Smooth muscle cell (in vitro differentiated cells): Measurements from ENCODE around the gene RAX. TPM values are rescaled to one million over a fixed set of nuclear protein-coding genes. Genes with fewer than 3 reads are reported as not detected.

Experiments
- DNase-seq: peaks from one replicate; lab custom pipeline; 2025; ENCODE audit not compliant: unreplicated experiment; lab: John Stamatoyannopoulos, UW
- H2AFZ ChIP-seq: fragments of 200-600 bp; sonication (generic); 2 replicates; pipeline ENCODE4 v1.6.0; 2016; ENCODE audit warnings: antibody characterized with exemption, low read depth, mild to moderate bottlenecking
- H3F3A ChIP-seq: fragments of 200-600 bp; sonication (generic); 2 replicates; pipeline ENCODE4 v1.6.0; 2017; ENCODE audit warnings: antibody characterized with exemption, low read depth
- H3K27ac ChIP-seq: fragments of 200-600 bp; sonication (generic); 2 replicates; pipeline ENCODE4 v1.5.1; 2016; ENCODE audit warnings: low read depth, mild to moderate bottlenecking
- H3K27me3 ChIP-seq: fragments of 200-600 bp; sonication (generic); 2 replicates; pipeline ENCODE4 v1.6.1; 2016; ENCODE audit warnings: low read depth, mild to moderate bottlenecking
- H3K36me3 ChIP-seq: fragments of 200-600 bp; sonication (generic); 2 replicates; pipeline ENCODE4 v1.5.1; 2016; ENCODE audit warnings: low read depth
- H3K4me1 ChIP-seq: fragments of 200-600 bp; sonication (generic); 2 replicates; pipeline ENCODE4 v1.5.1; 2016; ENCODE audit warnings: low read depth
- H3K4me2 ChIP-seq: fragments of 200-600 bp; sonication (generic); 2 replicates; pipeline ENCODE4 v1.6.0; 2016; ENCODE audit warnings: mild to moderate bottlenecking
- H3K4me3 ChIP-seq: fragments of 200-600 bp; sonication (generic); 2 replicates; pipeline ENCODE4 v1.5.1; 2016; ENCODE audit warnings: mild to moderate bottlenecking
- H3K79me2 ChIP-seq: fragments of 200-600 bp; sonication (generic); 2 replicates; pipeline ENCODE4 v1.6.0; 2016; ENCODE audit warnings: low read depth, mild to moderate bottlenecking
- H3K9ac ChIP-seq: fragments of 200-600 bp; sonication (generic); 2 replicates; pipeline ENCODE4 v1.6.0; 2016; ENCODE audit warnings: low read depth
- H3K9me3 ChIP-seq: fragments of 200-600 bp; sonication (generic); replicated peaks from 2 replicates; pipeline ENCODE4 v1.5.1; 2016; ENCODE audit warnings: low read depth
- H4K20me1 ChIP-seq: fragments of 200-600 bp; sonication (generic); 2 replicates; pipeline ENCODE4 v1.6.0; 2016; ENCODE audit warnings: low read depth
- CTCF ChIP-seq: fragments of 200-600 bp; sonication (generic); IDR thresholded peaks from 2 replicates; pipeline ENCODE4 v1.5.1; 2017; ENCODE audit warnings: borderline replicate concordance, mild to moderate bottlenecking, antibody characterized with exemption; ENCODE audit not compliant: insufficient read depth, poor library complexity, severe bottlenecking
- WGBS: methylation state at CpG from one replicate; pipeline ENCODE4 v1.1.7; 2016; ENCODE audit warnings: low lambda C conversion rate; 5-methylcytosine and 5-hydroxymethylcytosine counted together
- polyA plus RNA-seq: library from polyadenylated mRNA; unstranded; fragments of >200 nt; fragmentation: Nextera tagmentation; extraction: Ambion mirVana; gene quantifications from 2 replicates; pipeline ENCODE4 v1.2.1, GENCODE V29; 2016
- total RNA-seq: library from RNA; depleted of rRNA; stranded (reverse); fragments of >200 nt; gene quantifications from 2 replicates; pipeline ENCODE4 v1.2.3, GENCODE V29; 2014

Gene RAX
- total and polyA plus RNA-seq, 2 experiments from 2014 or later: not detected

DNA sequence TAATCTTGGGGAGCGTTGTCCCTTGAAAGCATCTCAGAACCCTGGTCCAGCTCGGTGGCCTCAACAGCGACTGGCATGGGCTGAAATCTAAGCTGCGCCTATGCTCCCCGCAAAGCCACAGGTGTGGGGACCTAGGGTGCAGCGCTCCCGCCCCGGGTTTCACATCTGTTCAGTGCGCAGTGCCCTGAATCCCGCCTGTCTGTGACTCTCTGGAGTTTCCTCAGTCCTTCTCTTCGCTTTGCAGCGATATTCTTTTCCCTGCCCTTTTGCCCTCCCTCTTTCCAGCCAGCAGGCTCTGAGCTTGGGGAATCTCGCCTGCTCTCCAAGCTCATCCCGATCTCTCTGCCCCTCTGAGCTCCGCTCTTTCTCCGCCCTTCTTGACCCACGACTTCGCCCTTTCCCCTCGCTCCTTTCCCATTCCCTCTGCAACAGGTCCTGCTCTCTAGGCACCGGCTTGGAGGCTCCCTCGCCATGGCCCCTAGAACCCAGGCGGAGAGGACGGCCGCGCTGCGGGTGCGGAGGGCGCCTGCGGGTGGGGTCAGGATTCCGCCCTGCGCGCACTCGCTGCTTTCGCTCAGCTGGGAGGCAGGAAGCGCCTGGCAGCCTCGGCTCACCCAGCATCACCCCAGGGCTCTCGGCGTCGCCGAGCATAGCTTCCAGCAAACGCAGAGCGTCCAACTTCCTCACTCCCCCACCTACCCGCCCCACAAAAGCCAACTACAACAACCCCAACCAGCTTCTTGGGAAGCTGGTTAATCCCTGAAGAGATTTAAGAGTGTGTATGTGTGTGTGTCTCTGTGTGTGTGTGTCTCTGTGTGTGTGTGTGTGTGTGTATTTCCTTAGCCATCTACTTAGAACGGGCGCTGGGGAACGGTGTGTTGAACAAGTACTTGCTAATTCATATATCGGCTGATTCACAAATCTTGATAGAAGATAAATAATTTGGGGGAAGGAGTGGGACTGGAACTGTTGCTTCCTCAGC is 52.2 kb downstream of the RAX start:
- DNase-seq: no peak
- Histone ChIP-seq H2AFZ (peak overlapping the region; percentile 69), H3K9ac (no peak overlapping the region), H3K4me3 (peak overlapping the region; percentile 40), H3K27ac (no peak overlapping the region), H3K36me3 (no peaks in the 10 kb centered on the region), H3K27me3 (peaks cover 96% of the 10 kb centered on the region), H3F3A (no peaks in the 10 kb centered on the region), H3K9me3 (no peaks in the 10 kb centered on the region), H3K4me2 (peak overlapping the region; percentile 85), H4K20me1 (no peaks in the 10 kb centered on the region), H3K4me1 (peaks cover 13% of the 10 kb centered on the region), H3K79me2 (no peaks in the 10 kb centered on the region)
- 8% methylated on average over 46 of the region's 47 CpGs for WGBS
- TF ChIP-seq CTCF: no peak

DNA sequence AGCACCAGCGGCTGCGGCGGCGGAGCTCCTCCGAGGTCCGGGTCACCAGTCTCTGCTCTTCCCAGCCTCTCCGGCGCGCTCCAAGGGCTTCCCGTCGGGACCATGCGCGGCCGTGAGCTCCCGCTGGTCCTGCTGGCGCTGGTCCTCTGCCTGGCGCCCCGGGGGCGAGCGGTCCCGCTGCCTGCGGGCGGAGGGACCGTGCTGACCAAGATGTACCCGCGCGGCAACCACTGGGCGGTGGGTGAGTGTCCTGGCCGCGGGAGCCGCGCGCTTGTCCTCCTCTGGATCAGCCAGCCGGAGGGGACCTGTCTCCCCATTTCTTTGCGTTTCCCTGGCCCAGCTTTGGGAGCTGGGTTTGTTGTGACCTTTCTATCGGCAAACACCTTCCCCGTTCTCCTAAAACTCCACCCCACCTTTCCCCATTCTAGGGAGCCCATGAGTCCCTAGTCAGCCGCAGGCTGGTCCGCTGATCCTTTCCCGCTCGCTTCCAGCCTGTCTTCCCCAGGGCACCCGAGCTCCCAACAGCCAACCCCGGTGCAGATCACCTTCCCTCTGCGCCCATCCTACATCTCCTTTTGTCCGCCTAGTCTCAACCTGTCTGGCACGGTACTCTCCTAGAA is 53.0 kb downstream of the RAX start:
- no peaks in the 10 kb centered on the region for H4K20me1 ChIP-seq
- no peak overlapping the region for H3K9ac ChIP-seq
- no peaks in the 10 kb centered on the region for H3K36me3 ChIP-seq
- peaks cover 13% of the 10 kb centered on the region for H3K4me1 ChIP-seq
- H2AFZ ChIP-seq: no peak overlapping the region
- peaks cover 98% of the 10 kb centered on the region for H3K27me3 ChIP-seq
- no peak for TF ChIP-seq CTCF
- no peak for DNase-seq
- WGBS: 3% methylated on average over 34 of the region's 46 CpGs
- H3K27ac ChIP-seq: no peak overlapping the region
- H3K79me2 ChIP-seq: no peaks in the 10 kb centered on the region
- H3K4me2 ChIP-seq: peak overlapping the region; percentile 85
- H3K4me3 ChIP-seq: peak overlapping the region; percentile 40
- no peaks in the 10 kb centered on the region for H3K9me3 ChIP-seq
- H3F3A ChIP-seq: no peaks in the 10 kb centered on the region

- DNase-seq: no peak
- Histone ChIP-seq H2AFZ (peak within 1 kb of the TSS; percentile 69), H3K4me1 (peaks cover 13% of the 10 kb centered on the region), H4K20me1 (no peaks in the 10 kb centered on the region), H3K9ac (no peak within 1 kb of the TSS), H3K4me2 (peak within 1 kb of the TSS; percentile 85), H3K27ac (no peak within 1 kb of the TSS), H3F3A (no peaks in the 10 kb centered on the region), H3K4me3 (peak within 1 kb of the TSS; percentile 40), H3K36me3 (no peaks in the 10 kb centered on the region), H3K27me3 (peaks cover 98% of the 10 kb centered on the region), H3K79me2 (no peaks in the 10 kb centered on the region), H3K9me3 (no peaks in the 10 kb centered on the region)
- whole genome bisulfite sequencing: 6% methylated on average over 22 of the region's 29 CpGs
- no peak for TF ChIP-seq CTCF
Measured at GRCh38 chr18:59219672-59220163, 53.5 kb downstream of the RAX start, which contains the start of gene GRP. Gene GRP (plus strand): TSS chr18:59220158. CDS start chr18:59220266, 108 bp downstream.
